Stimulated activated CD8-positive, alpha-beta memory T cell treated with anti-CD3 and anti-CD28 coated beads, Interleukin-15, amount 100 ng/mL, for 48 hours (primary cell): ENCODE results near the gene RPS6KA6.
"Not testable (repeated sequence)": the region's sequence is repeated elsewhere in the genome, so short reads cannot be mapped to it uniquely, and the experiment has no call there.

Source experiments
- DNase-seq, 2 donors: peaks; one replicate each; pipeline ENCODE4 v3.0.0-alpha.2; 2020; ENCODE audit warnings: low read depth in 2 of 2

RPS6KA6 gene

DNA sequence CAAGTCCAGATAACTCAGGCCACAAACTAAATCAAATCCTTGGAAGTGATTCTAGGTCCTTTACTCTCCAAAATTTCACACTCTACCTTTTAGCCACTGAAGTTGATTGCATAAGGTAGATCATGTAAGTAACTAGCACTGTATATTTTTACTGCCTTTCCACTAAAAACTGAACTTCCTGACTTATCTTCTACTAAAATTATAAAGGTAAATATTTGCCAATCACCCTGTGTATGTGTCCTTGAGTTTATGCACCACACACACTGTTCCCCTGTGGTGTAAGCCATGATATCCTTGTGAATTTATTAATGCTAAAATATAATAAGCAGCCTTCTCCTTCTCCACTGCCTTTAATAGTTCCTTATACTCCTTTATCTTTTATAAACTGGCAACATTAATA is 25.6 kb downstream of the RPS6KA6 start:
- DNase-seq = no peak

GRCh38 chrX:84161641-84162040 is 26.4 kb downstream of the RPS6KA6 start:
- DNase-seq = no peak

- no peak for DNase-seq
These were observed 27.3 kb downstream of the RPS6KA6 start for GRCh38 chrX:84160736-84161135.

DNA sequence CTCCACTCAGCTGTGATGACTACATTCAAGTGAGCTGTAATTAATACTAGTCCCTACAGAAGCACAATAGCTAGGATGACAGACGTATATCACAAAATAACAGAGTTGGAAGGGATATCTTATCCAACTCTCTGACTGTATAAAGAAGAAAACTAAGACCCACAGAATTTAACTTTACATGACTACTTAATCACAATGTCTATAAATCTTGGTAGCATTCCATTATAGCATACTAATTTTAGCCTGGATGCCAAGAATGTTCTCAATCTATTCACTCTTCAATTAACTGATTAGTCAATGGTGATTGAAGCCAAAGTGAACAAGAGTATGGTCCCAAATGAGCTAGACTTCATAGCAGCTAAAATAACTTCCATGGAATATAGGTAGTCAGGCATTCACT is 31.2 kb downstream of the RPS6KA6 start:
- DNase-seq = no peak

- no peak for DNase-seq
These were observed 32.1 kb downstream of the RPS6KA6 start for GRCh38 chrX:84155938-84156337.

- DNase-seq = no peak
These were observed 34.5 kb downstream of the RPS6KA6 start for GRCh38 chrX:84153538-84153937.

- DNase-seq = no peak
These were observed 43.0 kb downstream of the RPS6KA6 start for GRCh38 chrX:84144991-84145390.

DNA sequence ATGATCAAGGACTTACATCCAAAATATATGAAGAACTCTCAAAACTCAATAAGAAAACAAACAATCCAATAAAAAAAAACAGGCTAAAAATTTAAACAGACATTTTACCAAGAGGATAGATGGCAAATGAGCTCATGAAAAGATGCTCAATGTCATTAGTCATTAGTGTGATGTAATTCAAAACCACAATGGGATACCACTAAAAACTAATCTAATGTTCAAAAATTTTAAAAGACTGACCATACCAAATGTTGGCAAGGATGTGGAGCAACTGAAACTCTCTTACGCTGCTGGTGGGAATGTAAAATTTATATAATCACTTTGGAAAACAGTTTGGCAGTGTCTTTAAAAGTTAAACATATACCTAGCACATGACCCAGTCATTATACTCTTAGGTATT is 43.7 kb downstream of the RPS6KA6 start:
- no peak for DNase-seq

DNA sequence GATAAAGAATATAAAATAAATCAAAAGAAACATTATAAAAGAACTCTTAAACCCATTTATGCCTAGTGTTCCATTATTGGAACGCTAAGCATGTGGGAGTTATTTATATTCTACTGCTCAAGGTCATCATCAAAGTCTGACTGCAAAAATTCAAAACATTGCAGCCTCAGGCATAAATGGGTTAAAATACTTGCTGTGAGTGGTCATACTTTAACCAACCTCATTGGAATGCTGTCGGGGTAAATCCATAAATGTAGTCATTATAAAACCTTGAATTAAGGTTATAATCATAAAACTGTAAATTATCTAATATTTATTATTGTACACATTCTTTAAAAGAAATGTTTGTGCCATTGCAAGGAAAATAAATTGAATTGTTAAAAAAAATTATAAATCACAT is 55.0 kb downstream of the RPS6KA6 start:
- no peak for DNase-seq

DNA sequence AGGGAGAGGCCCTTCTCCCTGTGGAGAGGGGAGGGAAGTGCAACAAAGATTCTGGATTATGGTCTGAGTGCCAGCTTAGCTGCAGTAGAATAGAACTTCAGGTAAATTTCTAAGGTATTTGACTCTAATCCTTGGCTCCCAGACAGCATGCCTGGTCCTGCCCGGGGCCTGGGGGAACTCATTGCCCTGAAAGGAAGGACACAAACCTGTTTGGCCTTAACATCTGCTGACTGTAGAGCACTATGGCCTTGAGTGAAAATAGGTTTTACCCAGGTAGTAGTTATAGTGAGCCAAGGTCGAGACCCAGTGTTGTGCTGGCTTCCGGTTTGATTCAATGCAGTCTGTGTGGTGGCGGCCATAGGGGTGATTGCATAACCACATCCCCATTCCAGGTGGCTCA is 64.4 kb downstream of the RPS6KA6 start:
- no peak for DNase-seq

GRCh38 chrX:84118769-84119168 is 69.2 kb downstream of the RPS6KA6 start:
- DNase-seq = no peak

DNA sequence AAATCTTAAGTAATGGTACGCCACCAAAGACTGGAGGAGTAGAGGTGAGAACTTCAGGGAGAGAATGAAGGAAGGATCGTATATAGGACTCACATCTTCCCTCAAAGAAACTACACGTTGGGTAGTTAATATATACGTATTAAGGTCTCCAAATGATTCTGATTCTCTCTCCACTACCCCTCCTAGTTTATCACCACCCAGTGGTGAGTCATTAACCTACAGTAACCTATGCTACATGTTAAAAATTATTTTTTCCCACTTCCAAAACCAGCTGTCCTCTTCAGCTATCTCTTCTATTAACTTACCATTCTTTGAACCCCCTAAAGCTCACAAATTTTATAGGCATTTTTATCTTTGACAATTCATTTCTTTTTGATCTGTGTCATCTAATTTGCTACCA is 69.7 kb downstream of the RPS6KA6 start:
- DNase-seq = no peak

- no peak for DNase-seq
These were observed 79.4 kb downstream of the RPS6KA6 start for GRCh38 chrX:84108584-84108983.

DNA sequence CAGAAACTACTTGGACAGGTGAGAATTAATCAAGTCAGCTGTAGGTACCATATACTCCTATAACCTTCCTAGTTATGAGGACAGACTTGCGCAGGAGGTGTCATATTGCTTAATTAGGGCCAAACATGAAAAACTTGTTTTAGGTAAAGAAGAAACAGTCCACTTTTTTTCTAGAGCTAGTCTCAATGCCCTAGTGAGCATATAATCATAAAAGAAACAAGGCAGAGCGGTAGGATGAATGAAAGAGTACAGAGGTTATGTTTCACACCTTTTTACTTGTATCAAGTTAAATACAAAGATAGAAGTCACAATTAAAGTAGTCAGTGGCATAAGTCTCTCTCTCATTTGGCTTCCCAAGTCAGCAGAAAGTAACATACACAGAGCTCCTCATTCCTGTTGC is 88.9 kb downstream of the RPS6KA6 start:
- DNase-seq = no peak

- not testable (repeated sequence) for DNase-seq
These were observed 108.4 kb downstream of the RPS6KA6 start for GRCh38 chrX:84079479-84080197.

GRCh38 chrX:84078991-84079390 is 109.0 kb downstream of the RPS6KA6 start:
- no peak for DNase-seq

DNA sequence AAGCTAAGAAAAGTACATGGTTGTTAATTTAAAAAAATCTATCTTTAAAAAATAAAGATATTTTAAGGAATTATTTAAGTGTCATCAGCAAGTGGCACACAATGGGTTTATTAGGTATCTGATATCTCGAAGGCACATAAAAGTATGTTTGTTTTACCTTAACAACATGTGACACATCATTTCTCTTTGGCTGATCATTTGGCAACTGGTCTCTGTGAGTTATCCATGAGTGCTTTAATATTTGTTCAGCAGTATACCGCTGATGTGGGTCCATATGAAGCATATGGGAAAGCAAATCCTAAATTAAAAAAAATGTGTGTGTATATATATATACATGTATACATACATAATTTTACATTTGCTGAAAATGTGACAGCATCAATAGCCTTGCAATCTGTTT is 123.2 kb downstream of the RPS6KA6 start:
- no peak for DNase-seq

- no peak for DNase-seq
These were observed 123.8 kb downstream of the RPS6KA6 start for GRCh38 chrX:84064164-84064563.

DNA sequence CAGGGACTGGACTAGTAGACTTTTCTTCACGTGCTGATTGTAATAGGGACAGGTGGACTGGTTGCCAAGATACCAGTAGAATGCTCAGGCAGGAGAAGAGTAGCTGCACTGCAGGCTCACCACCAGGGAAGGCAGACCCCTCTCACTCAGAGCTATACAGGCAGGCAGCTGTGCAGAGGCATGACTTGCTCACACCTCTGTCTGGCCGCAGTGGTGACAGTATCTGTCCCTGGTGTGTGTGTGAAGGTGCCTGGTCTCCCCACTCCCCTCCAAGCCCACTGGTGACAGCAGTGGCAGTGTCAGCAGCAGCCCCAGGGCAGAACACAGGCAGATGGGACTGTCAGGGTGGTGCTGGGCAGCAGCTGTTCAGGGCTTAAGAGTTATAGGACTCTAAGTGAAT is 140.7 kb downstream of the RPS6KA6 start:
- DNase-seq = no peak

- no peak for DNase-seq
These were observed 141.5 kb downstream of the RPS6KA6 start for GRCh38 chrX:84046403-84046984.

DNA sequence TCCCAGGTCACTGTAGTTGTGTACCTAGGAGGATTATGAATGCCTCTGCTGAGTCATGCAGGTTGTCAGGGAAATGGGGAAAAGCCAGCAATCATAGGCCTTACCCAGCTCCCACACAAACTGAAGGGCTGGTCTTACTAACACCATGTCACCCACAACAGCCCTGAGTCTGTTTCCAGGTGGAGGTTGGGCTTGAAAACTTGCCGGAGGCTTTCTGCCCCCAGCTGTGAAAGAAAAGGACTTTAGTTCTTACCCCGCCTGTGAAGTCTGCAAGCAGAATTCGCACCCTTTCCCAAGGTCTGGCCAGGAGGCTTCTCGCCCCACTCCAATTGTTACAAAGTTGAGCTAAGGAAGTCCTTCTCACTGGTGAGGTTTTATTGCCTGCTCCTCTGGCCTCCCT is 143.9 kb downstream of the RPS6KA6 start:
- no peak for DNase-seq
